Activated T-cell treated with anti-CD3 and anti-CD28 coated beads for 48 hours (primary cell): ENCODE data around the gene OCA2.
"Not testable (repeated sequence)": the region's sequence is repeated elsewhere in the genome, so short reads cannot be mapped to it uniquely, and the experiment has no call there.

Experiments used
- DNase-seq: peaks from one replicate; pipeline ENCODE4 v3.0.0-alpha.2; 2020; ENCODE audit warnings: low read depth

Gene OCA2

GRCh38 chr15:28023422-28023821 lies 75.7 kb downstream of the OCA2 start:
- no peak for DNase-seq

- DNase-seq, result no peak
Measured at GRCh38 chr15:28022961-28023360, 76.2 kb downstream of the OCA2 start.

- DNase-seq, result no peak
Measured at GRCh38 chr15:28022181-28022580, 76.9 kb downstream of the OCA2 start.

- peak; percentile 10 for DNase-seq
Measured at GRCh38 chr15:28021281-28022039, 77.7 kb downstream of the OCA2 start.

GRCh38 chr15:28020644-28021043 lies 78.5 kb downstream of the OCA2 start:
- DNase-seq, result no peak

GRCh38 chr15:28019594-28020309 lies 79.4 kb downstream of the OCA2 start:
- DNase-seq, result no peak

GRCh38 chr15:28018291-28019044 lies 80.6 kb downstream of the OCA2 start:
- no peak for DNase-seq

GRCh38 chr15:28017423-28017924 lies 81.6 kb downstream of the OCA2 start:
- DNase-seq, result no peak

GRCh38 chr15:28015855-28016254 lies 83.3 kb downstream of the OCA2 start:
- no peak for DNase-seq

GRCh38 chr15:28014623-28015200 lies 84.4 kb downstream of the OCA2 start:
- no peak for DNase-seq

GRCh38 chr15:28013976-28014375 lies 85.1 kb downstream of the OCA2 start:
- no peak for DNase-seq

GRCh38 chr15:28013480-28013879 lies 85.6 kb downstream of the OCA2 start:
- no peak for DNase-seq

- no peak for DNase-seq
Measured at GRCh38 chr15:28012231-28012630, 86.9 kb downstream of the OCA2 start.

- not testable (repeated sequence) for DNase-seq
Measured at GRCh38 chr15:28008175-28008574, 90.9 kb downstream of the OCA2 start.

GRCh38 chr15:28006116-28006905 lies 92.8 kb downstream of the OCA2 start:
- no peak for DNase-seq

- no peak for DNase-seq
Measured at GRCh38 chr15:28005004-28005527, 94.0 kb downstream of the OCA2 start.

- DNase-seq, result no peak
Measured at GRCh38 chr15:28004143-28005003, 94.7 kb downstream of the OCA2 start.

- DNase-seq, result no peak
Measured at GRCh38 chr15:28003302-28004037, 95.6 kb downstream of the OCA2 start.

GRCh38 chr15:28002867-28003266 lies 96.2 kb downstream of the OCA2 start:
- no peak for DNase-seq
